Fibroblast of peridontal ligament (primary cell): ENCODE measurements around the gene ZNF408.

Experiments used
- DNase-seq: peaks from one replicate; pipeline ENCODE4 v3.0.0-alpha.2; 2010; ENCODE audit errors: extremely low read depth

ZNF408 gene

GRCh38 chr11:46676436-46677158 lies 24.2 kb upstream of the ZNF408 start:
- no peak for DNase-seq

- no peak for DNase-seq
Observed at GRCh38 chr11:46677169-46677568, 23.7 kb upstream of the ZNF408 start.

- DNase-seq, result no peak
Observed at GRCh38 chr11:46677991-46678740, 22.7 kb upstream of the ZNF408 start.

GRCh38 chr11:46678741-46679130 lies 22.1 kb upstream of the ZNF408 start:
- no peak for DNase-seq

- no peak for DNase-seq
Observed at GRCh38 chr11:46679241-46680163, 21.3 kb upstream of the ZNF408 start.

- DNase-seq, result no peak
Observed at GRCh38 chr11:46680164-46680760, 20.6 kb upstream of the ZNF408 start.

- DNase-seq, result no peak
Observed at GRCh38 chr11:46680815-46681214, 20.0 kb upstream of the ZNF408 start.

- DNase-seq, result no peak
Observed at GRCh38 chr11:46681814-46682213, 19.0 kb upstream of the ZNF408 start.

- DNase-seq, result no peak
Observed at GRCh38 chr11:46682773-46683752, 17.8 kb upstream of the ZNF408 start.

GRCh38 chr11:46684367-46684766 lies 16.5 kb upstream of the ZNF408 start:
- DNase-seq, result no peak

- peak; percentile 65 for DNase-seq
Observed at GRCh38 chr11:46686886-46687795, 13.7 kb upstream of the ZNF408 start.

GRCh38 chr11:46690702-46691101 lies 10.1 kb upstream of the ZNF408 start:
- no peak for DNase-seq

GRCh38 chr11:46692450-46692849 lies 8.4 kb upstream of the ZNF408 start:
- no peak for DNase-seq

GRCh38 chr11:46693597-46694012 lies 7.2 kb upstream of the ZNF408 start:
- DNase-seq, result peak; percentile 63

GRCh38 chr11:46694072-46694471 lies 6.8 kb upstream of the ZNF408 start:
- no peak for DNase-seq

GRCh38 chr11:46694607-46695006 lies 6.2 kb upstream of the ZNF408 start:
- no peak for DNase-seq

- DNase-seq, result no peak
Observed at GRCh38 chr11:46695345-46696211, 5.3 kb upstream of the ZNF408 start.

GRCh38 chr11:46696212-46696558 lies 4.6 kb upstream of the ZNF408 start:
- DNase-seq, result no peak

GRCh38 chr11:46697303-46697702 lies 3.5 kb upstream of the ZNF408 start:
- no peak for DNase-seq
